ENCODE results near the gene TNNT1.

Gene TNNT1

DNA sequence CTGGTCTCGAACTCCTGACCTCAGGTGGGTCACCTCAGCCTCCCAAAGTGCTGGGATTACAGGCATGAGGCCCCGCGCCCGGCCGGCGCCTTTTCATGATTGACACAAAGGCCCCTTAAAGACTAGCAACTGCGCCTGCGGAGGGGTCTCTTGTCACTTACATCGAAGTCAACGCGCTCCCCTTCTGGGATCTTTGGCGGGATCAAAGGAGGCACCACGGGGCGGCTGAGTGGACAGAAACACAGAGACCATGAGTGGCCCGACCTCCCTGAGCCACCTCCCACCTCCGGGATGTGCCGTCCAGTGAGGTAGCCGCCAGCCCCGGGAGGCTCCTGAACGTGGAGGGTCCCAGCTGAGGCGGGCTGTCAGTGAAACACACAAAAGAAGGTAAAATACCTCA, 7.3 kb downstream of the TNNT1 start:
- DNase-seq (ENCODE audit: low spot score): no peak

GRCh38 chr19:55137915-55138314, 11.1 kb downstream of the TNNT1 start:
- DNase-seq (ENCODE audit: low spot score): no peak

DNA sequence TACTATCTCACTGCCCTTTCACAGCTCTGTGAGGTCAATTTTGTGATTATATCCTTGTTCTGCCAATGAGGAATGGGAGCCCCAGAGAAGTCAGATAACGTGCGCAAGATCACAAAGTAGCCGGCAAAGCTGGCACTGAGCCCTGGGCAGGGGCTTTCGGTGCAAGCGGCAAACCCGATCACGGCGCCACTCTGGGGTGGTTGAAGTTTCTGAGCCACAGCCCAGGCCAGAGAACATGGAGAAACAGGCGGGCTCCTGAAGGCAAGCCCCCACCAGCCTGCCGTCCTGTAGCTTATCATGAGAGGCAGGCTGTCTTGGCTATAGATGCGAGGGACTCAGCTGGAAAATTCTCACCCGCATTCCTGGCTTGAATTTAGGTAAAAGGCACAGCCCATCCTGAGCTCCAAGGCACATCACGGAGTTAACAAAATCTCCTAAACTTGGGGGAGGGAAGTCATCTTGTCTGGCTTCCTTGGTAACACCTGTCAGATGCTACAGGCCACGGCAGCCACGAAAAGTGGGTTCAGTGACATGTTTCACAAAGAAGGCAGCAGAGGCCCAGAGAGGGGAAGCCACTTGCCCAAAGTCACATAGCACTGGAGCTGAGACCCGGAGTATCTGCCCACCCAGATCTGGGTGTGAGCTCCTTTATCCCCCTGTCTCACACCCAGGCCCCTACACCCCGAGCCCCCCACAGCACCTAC, 12.5 kb downstream of the TNNT1 start:
- DNase-seq (ENCODE audit: low spot score): no peak

- no peak for DNase-seq (ENCODE audit: low spot score)
Observed at GRCh38 chr19:55134736-55135135, 14.3 kb downstream of the TNNT1 start.

- DNase-seq (ENCODE audit: low spot score): no peak
Observed at GRCh38 chr19:55133639-55134444, 15.2 kb downstream of the TNNT1 start.

DNA sequence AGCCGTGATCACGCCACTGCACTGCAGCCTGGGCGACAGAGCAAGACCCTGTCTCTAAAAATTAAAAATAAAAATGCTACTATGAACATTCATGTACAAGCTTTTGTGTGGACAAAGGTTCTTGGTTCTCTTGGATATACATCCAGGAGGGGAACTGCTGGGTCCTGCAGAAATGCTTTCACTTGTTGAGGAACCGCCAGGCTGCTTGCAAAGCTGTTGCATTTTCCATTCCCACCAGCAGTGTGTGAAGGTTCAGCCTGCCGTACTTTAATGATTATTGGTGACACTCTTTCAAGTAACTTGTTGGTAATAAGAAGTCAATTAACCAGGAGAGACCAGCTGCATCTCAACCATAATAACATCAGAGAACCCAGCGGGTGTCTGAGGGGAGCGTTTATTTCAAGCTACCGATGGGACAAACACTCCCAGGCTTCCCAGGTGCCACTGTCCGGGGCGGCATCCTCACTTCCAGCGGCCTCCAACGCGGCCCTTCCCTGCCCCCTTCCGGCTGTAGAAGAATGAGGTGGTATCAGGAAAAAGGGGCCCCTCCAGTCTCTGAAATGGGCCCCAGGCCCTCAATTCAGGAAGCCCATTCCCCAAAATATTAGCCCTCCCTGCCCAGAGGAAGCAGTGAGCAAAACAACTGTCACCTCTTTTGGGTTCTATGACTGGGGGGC, 16.4 kb downstream of the TNNT1 start:
- no peak for DNase-seq (ENCODE audit: low spot score)

- DNase-seq (ENCODE audit: low spot score): no peak
Observed at GRCh38 chr19:55131421-55131820, 17.6 kb downstream of the TNNT1 start.

- DNase-seq (ENCODE audit: low spot score): no peak
Observed at GRCh38 chr19:55119053-55119452, 30.0 kb downstream of the TNNT1 start.

DNA sequence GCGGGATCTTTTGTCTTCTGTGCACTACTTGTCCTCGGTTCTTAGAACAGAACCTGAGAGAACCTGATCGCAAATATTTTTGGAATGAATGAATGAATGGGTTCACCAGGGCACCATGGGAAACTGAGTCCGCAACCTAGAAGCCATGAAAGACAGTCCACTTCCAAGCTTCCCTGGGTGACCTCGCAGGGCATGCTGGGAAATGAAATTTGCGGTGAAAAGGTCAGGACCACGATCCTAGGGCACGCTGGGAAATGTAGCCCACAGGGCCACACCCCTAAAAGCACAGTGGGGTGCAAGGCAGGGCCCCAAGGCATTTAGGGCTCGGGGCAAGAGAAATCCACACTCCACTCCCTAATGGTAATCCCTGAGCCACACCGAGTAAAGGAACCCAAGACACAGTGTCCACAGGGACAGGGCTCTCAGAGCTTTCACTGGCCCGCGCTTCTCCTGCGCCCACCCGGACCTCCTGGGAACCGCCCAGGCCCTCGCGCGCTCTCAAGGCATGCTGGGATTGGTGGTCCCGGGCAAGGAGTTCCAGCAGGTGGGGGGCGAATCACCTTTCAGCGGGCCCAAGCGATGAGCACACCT, 30.5 kb downstream of the TNNT1 start:
- no peak for DNase-seq (ENCODE audit: low spot score)

DNA sequence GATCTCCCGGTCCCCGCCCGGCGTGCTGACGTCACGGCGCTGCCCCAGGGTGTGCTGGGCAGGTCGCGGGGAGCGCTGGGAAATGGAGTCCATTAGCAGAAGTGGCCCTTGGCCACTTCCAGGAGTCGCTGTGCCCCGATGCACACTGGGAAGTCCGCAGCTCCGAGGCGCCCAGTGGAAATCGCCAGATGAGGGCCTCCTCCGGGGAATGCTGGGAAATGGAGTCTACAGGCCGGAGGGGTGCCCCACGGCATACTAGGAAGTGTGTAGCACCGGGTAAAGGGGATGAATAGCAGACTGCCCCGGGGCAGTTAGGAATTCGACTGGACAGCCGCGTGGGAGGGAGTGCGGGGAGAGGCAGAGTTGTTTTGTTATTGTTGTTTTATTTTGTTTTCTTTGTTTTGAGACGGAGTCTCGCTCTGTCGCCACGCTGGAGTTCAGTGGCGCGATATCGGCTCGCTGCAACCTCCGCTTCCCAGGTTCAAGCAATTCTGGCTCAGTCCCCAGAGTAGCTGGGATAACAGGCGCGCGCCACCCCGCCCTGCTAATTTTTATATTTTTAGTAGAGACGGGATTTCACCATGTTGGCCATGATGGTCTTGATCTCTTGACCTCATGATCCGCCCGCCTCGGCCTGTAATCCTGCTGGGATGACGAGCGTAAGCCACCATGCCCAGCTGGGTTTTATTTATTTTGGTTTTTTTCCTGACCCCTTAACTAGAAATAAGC, 31.2 kb downstream of the TNNT1 start:
- peak; percentile 98 for DNase-seq (ENCODE audit: low spot score)

DNA sequence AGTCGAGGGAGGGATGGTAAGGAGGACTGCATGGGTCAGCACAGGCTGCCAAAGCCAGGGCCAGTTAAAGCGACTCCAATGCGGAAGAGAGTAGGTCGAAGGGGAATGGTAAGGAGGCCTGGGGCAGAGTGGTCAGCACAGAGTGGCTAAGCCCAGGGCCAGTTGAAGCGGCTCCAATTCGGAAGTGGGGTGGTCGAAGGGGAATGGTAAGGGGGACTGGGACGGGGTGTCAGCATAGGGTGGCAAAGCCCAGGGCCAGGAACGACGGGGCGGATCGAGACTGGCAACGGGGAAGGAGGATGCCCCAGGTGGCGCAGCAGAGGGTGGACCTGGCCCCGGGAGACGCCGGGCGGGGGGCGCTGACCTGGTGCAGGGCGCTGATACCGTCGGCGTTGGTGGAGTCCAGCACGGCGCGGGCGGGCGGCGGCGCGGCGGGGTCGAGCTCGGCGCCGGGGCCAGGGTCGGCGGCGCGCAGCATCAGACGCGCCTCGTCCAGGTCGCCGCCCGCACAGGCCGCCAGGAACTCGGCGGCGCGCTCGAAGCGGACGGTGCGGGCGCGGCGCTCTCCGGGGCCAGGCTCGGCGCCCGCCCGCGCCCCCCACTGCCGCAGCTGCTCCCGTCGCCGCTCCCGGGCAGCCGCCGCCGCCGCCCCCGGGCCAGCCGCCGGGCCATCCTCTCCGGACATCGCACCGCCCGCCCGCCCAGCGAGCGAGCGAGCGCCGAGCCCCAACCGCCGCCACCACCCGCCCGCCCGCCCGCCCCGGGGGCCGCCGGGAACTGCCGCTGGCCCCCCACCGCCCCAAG, 31.9 kb downstream of the TNNT1 start, which contains the start of gene PPP1R12C:
Gene PPP1R12C (minus strand): TSS at position 779 of the 804 bp plus-strand sequence. CDS start 94 bp downstream, at position 685.
- no peak for DNase-seq (ENCODE audit: low spot score)

DNA sequence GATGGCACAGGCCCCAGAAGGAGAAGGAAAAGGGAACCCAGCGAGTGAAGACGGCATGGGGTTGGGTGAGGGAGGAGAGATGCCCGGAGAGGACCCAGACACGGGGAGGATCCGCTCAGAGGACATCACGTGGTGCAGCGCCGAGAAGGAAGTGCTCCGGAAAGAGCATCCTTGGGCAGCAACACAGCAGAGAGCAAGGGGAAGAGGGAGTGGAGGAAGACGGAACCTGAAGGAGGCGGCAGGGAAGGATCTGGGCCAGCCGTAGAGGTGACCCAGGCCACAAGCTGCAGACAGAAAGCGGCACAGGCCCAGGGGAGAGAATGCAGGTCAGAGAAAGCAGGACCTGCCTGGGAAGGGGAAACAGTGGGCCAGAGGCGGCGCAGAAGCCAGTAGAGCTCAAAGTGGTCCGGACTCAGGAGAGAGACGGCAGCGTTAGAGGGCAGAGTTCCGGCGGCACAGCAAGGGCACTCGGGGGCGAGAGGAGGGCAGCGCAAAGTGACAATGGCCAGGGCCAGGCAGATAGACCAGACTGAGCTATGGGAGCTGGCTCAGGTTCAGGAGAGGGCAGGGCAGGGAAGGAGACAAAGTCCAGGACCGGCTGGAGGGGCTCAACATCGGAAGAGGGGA, 32.7 kb downstream of the TNNT1 start:
- DNase-seq (ENCODE audit: low spot score): no peak

- DNase-seq (ENCODE audit: low spot score): no peak
Observed at GRCh38 chr19:55115446-55116065, 33.5 kb downstream of the TNNT1 start.

DNA sequence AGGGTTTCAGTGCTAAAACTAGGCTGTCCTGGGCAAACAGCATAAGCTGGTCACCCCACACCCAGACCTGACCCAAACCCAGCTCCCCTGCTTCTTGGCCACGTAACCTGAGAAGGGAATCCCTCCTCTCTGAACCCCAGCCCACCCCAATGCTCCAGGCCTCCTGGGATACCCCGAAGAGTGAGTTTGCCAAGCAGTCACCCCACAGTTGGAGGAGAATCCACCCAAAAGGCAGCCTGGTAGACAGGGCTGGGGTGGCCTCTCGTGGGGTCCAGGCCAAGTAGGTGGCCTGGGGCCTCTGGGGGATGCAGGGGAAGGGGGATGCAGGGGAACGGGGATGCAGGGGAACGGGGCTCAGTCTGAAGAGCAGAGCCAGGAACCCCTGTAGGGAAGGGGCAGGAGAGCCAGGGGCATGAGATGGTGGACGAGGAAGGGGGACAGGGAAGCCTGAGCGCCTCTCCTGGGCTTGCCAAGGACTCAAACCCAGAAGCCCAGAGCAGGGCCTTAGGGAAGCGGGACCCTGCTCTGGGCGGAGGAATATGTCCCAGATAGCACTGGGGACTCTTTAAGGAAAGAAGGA, 34.4 kb downstream of the TNNT1 start:
- no peak for DNase-seq (ENCODE audit: low spot score)

DNA sequence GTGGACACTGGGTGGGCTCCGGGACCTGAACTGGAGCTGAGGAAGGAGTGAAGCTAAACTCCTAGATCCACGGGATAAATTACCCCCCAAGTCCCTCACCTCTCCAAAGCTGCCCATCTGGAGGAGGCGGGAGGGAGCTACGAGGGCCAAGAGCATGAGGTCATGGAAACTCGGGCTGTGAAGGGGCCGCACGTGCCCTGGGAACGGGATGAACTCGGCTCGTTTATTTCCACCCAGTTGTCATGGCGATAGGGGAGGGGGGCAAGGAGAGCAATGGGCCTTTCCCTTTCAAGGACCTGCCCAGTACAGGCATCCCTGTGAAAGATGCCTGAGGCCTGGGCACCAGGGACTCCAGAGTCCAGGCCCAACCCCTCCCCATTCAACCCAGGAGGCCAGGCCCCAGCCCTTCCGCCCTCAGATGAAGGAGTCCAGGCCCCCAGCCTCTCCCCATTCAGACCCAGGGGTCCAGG, 35.4 kb downstream of the TNNT1 start:
- peak; percentile 90 for DNase-seq (ENCODE audit: low spot score)

DNA sequence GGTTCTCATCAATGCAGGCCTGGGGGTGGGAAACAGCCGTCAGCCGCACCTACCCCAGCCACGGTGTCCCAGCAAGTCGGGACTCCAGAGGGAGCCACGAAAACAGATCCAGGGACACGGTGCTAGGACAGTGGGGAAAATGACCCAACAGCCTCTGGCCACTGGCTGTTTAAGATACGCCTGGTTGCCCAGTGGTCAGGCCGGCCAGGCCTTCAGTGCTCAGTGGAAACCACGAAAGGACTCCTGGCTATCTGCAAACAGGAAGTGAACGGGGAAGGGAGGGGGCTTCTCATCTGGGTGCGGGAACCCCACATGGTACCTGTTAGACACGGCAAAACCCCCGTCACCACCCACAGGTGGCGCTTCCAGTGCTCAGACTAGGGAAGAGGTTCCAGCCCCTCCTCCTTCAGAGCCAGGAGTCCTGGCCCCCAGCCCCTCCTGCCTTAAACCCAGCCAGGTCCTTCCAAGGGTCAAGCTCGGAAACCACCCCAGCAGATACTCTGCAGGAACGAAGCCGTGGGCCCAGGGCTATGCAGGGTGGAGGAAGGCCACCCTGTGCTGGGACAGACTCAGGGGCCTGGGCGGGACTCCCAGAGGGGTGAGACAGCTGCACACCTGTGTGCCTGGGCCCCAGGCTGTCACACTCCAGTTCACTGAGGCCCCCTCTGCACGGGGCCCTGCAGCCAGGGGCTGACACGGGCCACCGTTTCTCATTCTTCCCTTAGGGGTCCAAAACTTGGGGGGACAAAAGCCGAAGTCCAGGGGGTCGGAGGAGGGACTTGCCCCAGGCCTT, 36.0 kb downstream of the TNNT1 start:
- peak; percentile 58 for DNase-seq (ENCODE audit: low spot score)

- DNase-seq (ENCODE audit: low spot score): peak; percentile 58
Observed at GRCh38 chr19:55112246-55112776, 36.7 kb downstream of the TNNT1 start.

GRCh38 chr19:55111238-55111831, 37.7 kb downstream of the TNNT1 start:
- peak; percentile 54 for DNase-seq (ENCODE audit: low spot score)

All from left forelimb (tissue), 1 donor.